Ureter (tissue), 1 donor: ENCODE measurements around the gene PIP4K2A. TPM values are rescaled to one million over a fixed set of nuclear protein-coding genes. Genes with fewer than 3 reads are reported as not detected.
"Not testable (repeated sequence)": the region's sequence is repeated elsewhere in the genome, so short reads cannot be mapped to it uniquely, and the experiment has no call there.

ENCODE experiments used
- DNase-seq: peaks from one replicate; pipeline ENCODE4 v3.0.0-alpha.2; 2020; ENCODE audit warnings: low spot score
- total RNA-seq: library from RNA; stranded (reverse); gene quantifications from one replicate; pipeline ENCODE4 v1.2.4, GENCODE V29; 2023
- donor health status: DM: yes; HTN: yes; CAD: no.

The PIP4K2A gene
- total RNA-seq, 1 donor from 2014 or later = 36.9 TPM

DNA sequence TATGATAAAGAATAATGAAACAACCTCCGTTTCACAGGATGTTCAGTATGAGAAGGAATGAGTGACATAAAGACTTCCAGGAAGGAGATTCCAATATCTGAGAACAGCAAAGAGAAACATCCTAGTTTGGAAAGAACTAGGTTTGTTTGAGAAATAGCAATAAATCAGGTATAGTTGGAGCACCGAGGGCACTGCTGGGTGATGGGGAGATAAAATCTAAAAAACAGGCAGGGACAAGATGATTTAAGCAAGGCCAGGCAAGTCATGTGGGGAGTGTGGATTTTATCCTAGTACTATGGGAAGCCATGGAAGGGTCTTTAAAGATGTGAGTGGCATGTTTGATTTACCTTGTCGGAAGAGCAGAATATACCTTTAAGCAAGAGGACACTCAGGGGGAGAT is 199.4 kb downstream of the PIP4K2A start:
- DNase-seq = no peak

GRCh38 chr10:22514414-22514758 is 200.0 kb downstream of the PIP4K2A start:
- DNase-seq = not testable (repeated sequence)

- peak; percentile 66 for DNase-seq
Observed at GRCh38 chr10:22513483-22514413, 200.6 kb downstream of the PIP4K2A start.

DNA sequence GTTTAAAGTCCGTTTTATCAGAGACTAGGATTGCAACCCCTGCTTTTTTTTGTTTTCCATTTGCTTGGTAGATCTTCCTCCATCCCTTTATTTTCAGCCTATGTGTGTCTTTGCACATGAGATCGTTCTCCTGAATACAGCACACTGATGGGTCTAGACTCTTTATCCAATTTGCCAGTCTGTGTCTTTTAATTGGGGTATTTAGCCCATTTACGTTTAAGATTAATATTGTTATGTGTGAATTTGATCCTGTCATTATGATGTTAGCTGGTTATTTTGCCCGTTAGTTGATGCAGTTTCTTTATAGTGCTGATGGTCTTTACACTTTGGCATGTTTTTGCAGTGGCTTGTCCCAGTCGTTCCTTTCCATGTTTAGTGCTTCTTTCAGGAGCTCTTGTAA is 202.4 kb downstream of the PIP4K2A start:
- not testable (repeated sequence) for DNase-seq

DNA sequence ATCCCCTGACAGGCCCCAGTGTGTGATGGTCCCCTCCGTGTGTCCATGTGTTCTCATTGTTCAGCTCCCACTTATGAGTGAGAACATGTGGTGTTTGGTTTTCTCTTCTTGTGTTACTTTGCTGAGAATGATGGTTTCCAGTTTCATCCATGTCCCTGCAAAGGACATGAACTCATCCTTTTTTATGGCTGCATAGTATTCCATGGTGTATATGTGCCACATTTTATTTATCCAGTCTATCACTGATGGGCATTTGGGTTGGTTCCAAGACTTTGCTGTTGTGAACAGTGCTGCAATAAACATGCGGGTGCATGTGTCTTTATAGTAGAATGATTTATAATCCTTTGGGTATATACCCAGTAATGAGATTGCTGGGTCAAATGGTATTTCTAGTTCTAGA is 206.2 kb downstream of the PIP4K2A start:
- not testable (repeated sequence) for DNase-seq

GRCh38 chr10:22505911-22506685 is 208.3 kb downstream of the PIP4K2A start:
- DNase-seq = no peak

GRCh38 chr10:22504766-22505165 is 209.6 kb downstream of the PIP4K2A start:
- no peak for DNase-seq

- no peak for DNase-seq
Observed at GRCh38 chr10:22503315-22504088, 210.9 kb downstream of the PIP4K2A start.

DNA sequence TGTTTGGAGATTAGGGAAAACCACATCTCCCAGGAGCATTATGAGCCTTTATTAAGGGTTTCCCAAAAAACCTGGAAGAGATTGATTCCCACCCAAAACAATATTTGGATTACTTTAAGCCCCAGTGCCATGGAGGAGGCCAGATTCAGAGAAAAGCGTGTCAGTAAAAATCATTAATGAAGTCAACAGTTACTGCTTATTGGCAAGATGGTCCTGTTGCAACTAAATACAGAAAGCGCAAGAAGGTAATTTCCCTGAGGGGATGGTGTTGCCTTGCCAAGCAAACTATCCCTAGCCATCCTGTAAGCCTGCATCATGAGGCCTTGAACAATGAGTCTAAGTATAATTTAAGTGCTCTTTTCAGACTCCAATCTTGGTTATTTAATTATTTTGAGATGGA is 212.5 kb downstream of the PIP4K2A start:
- no peak for DNase-seq

GRCh38 chr10:22501413-22501812 is 213.0 kb downstream of the PIP4K2A start:
- DNase-seq = no peak

DNA sequence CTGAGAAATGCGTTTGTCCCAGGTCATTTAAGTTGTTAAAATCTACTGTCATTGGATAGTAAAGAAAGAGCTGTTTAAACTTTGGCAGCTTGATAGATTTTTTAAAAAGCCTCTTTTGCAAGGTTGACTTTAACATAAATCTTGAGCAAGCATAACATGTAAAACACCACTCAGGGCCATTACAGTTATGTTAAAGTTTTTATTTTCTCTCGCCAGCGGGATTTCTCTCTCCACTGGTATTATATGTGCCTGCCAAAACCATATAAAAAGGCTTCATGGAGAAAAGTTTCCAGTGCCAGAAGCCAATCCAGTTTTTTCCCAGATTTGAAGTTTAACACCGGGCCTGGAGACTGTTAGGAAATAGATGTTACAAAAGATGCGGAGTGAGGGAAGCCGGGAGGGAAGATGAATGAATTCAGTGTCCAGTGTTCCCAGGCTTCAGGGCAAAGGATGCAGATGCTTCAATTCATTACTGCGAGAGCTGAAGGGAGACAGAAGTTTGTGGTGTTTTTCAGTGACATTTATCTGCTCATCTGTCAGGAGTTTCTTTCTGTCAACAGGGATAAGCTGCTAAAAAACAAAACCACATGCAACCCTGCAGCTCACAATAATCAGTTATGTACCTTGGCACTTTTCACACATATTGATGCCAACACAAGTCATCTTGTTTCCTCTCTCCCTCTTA is 213.6 kb downstream of the PIP4K2A start:
- DNase-seq = no peak

DNA sequence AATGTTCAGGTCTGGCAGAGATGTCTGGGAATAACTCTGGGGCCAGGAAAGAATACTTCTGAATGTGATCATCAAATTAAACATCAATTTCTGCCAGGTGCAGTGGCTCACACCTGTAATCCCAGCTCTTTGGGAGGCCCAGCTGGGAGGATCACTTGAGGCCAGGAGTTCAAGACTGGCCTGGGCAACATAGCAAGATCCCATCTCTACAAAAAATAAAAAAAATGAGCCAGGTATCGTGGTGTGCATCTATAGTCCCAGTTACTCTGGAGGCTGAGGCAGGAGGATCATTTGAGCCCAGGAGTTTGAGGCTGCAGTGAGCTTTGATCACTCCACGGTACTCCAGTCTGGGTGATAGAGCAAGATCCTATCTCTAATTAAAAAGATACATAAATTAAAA is 214.4 kb downstream of the PIP4K2A start:
- not testable (repeated sequence) for DNase-seq

DNA sequence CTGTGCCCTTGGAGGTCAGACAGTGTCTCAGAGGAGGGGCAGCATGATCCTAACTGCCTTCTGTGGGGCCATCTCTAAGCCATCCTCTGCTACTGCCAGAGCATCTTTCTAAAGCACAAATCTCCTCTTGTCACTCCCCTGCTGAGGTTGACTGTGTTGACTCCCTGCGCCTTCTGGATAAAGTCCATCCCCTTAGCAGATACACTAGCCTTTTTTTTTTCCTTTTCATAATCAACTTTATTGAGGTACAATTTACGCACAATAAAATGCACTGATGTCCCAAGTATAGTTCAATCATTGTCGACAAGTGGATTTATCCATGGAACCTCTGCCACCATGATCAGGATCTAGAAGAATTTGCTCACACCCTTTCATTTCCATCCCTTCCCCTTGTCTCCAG is 219.0 kb downstream of the PIP4K2A start:
- DNase-seq = no peak

GRCh38 chr10:22494007-22494406 is 220.4 kb downstream of the PIP4K2A start:
- DNase-seq = no peak

DNA sequence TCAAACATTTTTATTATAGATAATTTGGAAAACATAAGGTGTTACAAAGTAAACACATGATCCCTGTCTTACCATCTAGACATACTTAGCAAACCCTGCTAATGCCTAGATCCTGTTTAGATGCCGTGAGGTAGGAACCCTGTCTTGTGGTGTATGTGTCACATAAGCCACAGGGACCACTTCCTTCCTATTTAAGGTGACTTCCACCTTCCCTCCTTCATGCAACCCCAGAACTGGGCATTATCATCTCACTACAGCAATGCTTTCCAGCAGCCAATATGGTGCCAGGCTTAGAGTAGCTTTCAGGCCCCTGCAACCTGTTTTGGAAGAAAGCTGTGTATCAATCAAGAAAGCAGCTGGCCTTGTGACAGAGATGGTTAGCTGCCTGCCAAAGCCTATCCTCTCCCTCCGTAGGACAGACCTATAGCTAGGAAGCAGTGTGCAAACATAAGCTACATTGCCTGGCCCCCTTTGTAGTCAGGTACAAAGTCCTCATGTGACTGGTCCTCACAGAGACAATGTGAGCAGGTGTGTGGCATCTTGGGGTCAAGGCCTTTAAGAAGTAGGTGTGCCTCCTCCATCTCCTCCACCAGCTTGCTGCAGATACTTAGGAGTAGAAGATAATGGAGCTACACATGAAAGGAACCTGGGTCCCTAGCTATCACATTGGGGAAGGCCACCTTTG is 222.3 kb downstream of the PIP4K2A start:
- no peak for DNase-seq

- no peak for DNase-seq
Observed at GRCh38 chr10:22491480-22491879, 222.9 kb downstream of the PIP4K2A start.

- no peak for DNase-seq
Observed at GRCh38 chr10:22489975-22490374, 224.4 kb downstream of the PIP4K2A start.

DNA sequence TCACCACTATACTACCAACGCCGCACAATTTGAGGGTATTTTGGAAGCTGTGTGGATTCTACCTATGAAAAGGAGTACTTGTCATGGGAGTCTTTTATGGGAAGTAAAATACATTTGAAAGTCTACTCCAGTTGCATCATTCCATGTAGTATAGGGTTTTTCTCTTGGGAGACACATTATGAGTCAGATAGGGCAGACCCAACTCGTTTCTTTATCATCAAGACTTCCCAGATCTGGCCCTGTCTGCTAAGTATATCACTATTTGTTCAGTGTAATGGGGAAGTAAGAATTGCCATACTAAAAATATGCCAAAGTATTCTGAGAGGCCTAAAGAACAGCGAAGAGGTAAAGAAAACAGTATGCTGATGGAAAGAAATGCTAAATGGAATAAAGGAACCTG is 224.9 kb downstream of the PIP4K2A start:
- no peak for DNase-seq

DNA sequence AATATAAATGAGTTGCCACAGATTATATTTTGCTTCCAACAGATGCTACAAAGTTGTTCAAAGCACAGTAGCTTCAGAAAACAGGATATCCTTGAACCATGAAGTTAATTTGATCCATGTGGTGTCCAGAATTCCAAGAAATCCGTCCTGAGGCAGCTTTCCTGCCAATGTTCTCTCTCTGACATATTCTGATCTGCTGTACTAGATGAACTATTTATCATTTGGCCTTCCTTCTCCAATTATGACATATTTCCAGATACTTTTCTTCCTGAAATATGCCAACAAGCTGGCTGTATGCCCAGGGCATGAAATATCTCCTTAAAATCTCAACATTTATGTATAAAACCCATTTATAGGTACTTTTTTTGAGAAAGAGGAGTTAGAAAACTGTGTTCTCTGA is 227.9 kb downstream of the PIP4K2A start:
- DNase-seq = no peak
